Measurements from ENCODE around the gene LYZL6. TPM values are rescaled to one million over a fixed set of nuclear protein-coding genes. Genes with fewer than 3 reads are reported as not detected.

Gene LYZL6
- total RNA-seq, 2 experiments from 2014 or later: not detected

DNA sequence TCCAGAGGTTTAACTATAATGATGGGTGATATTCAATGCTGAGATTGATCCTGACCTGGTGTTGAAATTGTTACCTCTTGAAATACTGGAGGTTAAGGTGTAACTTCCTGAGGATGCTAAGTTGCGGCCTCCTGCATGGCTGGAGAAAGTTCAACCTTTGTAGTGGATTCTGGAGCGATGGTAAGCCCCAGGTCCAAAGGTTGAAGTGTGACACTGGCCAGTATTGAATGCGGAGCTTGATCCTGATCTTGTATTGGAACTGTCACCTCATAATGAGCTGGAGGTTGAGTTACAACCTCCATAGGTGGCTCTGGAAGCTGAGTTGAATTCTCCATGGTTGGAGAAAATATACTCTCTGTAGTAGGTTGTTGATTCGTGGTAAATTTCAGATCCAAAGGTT lies 29.9 kb downstream of the LYZL6 start:
- H3K36me3 Mint-ChIP-seq (ENCODE audit: low read depth): no peaks in the 10 kb centered on the region
- no peak overlapping the region for H3K27ac ChIP-seq (ENCODE audit: low read depth in 1 of 2, low read length in 2 of 2)
- H3K27ac Mint-ChIP-seq: no peak overlapping the region
- ATAC-seq (ENCODE audit: poor library complexity) (no peak), DNase-seq (no peak)
- H3K27me3 Mint-ChIP-seq: no peaks in the 10 kb centered on the region
- intact Hi-C loops (cut with DNase I, micrococcal nuclease): no loop called here
- no peaks in the 10 kb centered on the region for H3K36me3 ChIP-seq (ENCODE audit: insufficient read depth, low read length)
- H3K27me3 ChIP-seq (ENCODE audit: control insufficient read depth in 1 of 2, insufficient read depth in 2 of 2, low read length in 2 of 2): no peaks in the 10 kb centered on the region
- TF ChIP-seq, protein P1, sequence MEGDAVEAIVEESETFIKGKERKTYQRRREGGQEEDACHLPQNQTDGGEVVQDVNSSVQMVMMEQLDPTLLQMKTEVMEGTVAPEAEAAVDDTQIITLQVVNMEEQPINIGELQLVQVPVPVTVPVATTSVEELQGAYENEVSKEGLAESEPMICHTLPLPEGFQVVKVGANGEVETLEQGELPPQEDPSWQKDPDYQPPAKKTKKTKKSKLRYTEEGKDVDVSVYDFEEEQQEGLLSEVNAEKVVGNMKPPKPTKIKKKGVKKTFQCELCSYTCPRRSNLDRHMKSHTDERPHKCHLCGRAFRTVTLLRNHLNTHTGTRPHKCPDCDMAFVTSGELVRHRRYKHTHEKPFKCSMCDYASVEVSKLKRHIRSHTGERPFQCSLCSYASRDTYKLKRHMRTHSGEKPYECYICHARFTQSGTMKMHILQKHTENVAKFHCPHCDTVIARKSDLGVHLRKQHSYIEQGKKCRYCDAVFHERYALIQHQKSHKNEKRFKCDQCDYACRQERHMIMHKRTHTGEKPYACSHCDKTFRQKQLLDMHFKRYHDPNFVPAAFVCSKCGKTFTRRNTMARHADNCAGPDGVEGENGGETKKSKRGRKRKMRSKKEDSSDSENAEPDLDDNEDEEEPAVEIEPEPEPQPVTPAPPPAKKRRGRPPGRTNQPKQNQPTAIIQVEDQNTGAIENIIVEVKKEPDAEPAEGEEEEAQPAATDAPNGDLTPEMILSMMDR (IDR thresholded peaks at IDR 0.05): no peak
- ChIA-PET CTCF (no interaction called here), POLR2A (interaction anchor here (0.9 kb wide), 1 partner anchor 13 kb away, joined by 3 read pairs; no protein-coding TSS in a partner anchor)
- no peaks in the 10 kb centered on the region for H3K9me3 ChIP-seq (ENCODE audit: control insufficient read depth in 1 of 2, insufficient read depth in 1 of 2, low read length in 2 of 2)
- no peaks in the 10 kb centered on the region for H3K4me1 Mint-ChIP-seq (ENCODE audit: low read depth)
- no peak overlapping the region for H3K4me3 Mint-ChIP-seq
- H3K4me3 ChIP-seq (ENCODE audit: low read length): no peak overlapping the region
- H3K4me1 ChIP-seq (ENCODE audit: insufficient read depth, low read length): peaks cover 19% of the 10 kb centered on the region
- H3K9me3 Mint-ChIP-seq: no peaks in the 10 kb centered on the region

DNA sequence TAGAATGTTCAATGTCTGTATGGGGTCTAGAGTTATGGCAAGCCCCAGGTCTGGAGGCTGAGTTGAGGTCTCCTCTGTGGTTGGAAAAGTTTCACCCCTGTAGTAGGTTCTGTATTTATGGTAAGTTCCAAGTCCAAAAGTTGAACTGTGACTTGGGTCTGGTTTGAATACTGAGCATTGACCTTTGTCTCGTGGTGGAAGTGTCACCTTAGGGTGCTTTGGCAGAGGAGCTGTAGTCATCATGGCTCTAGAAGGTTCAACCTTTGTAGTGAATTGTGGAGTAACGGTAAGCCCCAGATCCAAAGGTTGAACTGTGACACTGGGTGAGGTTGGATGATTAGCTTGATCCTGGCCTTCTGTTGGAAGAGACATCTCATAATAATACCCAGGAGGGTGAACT lies 30.6 kb downstream of the LYZL6 start:
- Histone ChIP-seq H3K27ac (ENCODE audit: low read depth in 1 of 2, low read length in 2 of 2) (no peak overlapping the region), H3K36me3 (ENCODE audit: insufficient read depth, low read length) (no peaks in the 10 kb centered on the region), H3K4me3 (ENCODE audit: low read length) (no peak overlapping the region), H3K27me3 (ENCODE audit: control insufficient read depth in 1 of 2, insufficient read depth in 2 of 2, low read length in 2 of 2) (no peaks in the 10 kb centered on the region), H3K4me1 (ENCODE audit: insufficient read depth, low read length) (peaks cover 19% of the 10 kb centered on the region), H3K9me3 (ENCODE audit: control insufficient read depth in 1 of 2, insufficient read depth in 1 of 2, low read length in 2 of 2) (no peaks in the 10 kb centered on the region)
- TF ChIP-seq, protein P1 (IDR thresholded peaks at IDR 0.05): no peak
- POLR2A ChIA-PET: no interaction called here
- no peaks in the 10 kb centered on the region for H3K4me1 Mint-ChIP-seq (ENCODE audit: low read depth)
- CTCF ChIA-PET: interaction anchor here (1.3 kb wide), 1 partner anchor 11 kb away, joined by 3 read pairs; no protein-coding TSS in a partner anchor
- DNase-seq (no peak), ATAC-seq (ENCODE audit: poor library complexity) (no peak)
- H3K27me3 Mint-ChIP-seq: no peaks in the 10 kb centered on the region
- no peak overlapping the region for H3K27ac Mint-ChIP-seq
- H3K4me3 Mint-ChIP-seq: no peak overlapping the region
- no peaks in the 10 kb centered on the region for H3K36me3 Mint-ChIP-seq (ENCODE audit: low read depth)
- H3K9me3 Mint-ChIP-seq: no peaks in the 10 kb centered on the region
- intact Hi-C loops (cut with DNase I, micrococcal nuclease): no loop called here

DNA sequence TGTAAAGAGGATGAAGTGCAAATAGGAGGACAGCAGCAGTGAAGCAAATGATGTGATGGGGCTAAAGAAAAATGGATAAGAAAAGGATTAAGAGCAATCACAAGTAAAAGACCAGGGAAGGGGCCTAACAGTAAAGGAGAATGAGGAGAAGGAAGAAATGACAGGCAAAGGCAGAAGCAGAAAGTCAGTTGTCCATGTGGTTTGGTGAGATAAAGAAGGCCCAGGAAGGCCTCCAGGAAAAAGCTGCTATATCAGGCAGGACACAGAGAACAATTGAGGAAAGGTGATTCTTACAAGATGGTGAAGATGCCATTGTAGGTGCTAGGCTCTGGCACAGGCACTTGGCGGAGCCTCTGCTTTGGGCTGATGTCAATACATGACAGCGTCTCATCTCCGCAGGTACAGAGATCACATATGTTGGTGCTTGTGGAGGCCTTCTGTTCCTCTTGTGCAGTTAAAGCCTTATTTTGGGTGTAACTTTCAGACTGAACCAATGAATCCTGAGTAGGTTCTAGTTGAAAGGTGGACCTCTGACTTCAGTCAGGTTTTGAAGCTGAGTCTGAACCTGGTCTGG lies 31.1 kb downstream of the LYZL6 start:
- POLR2A ChIA-PET: no interaction called here

More for the DNA sequence above, 31.1 kb downstream of the LYZL6 start:
- Histone ChIP-seq H3K27ac (ENCODE audit: low read depth in 1 of 2, low read length in 2 of 2) (no peak overlapping the region), H3K9me3 (ENCODE audit: control insufficient read depth in 1 of 2, insufficient read depth in 1 of 2, low read length in 2 of 2) (no peaks in the 10 kb centered on the region), H3K4me1 (ENCODE audit: insufficient read depth, low read length) (peaks cover 19% of the 10 kb centered on the region), H3K36me3 (ENCODE audit: insufficient read depth, low read length) (no peaks in the 10 kb centered on the region), H3K4me3 (ENCODE audit: low read length) (no peak overlapping the region), H3K27me3 (ENCODE audit: control insufficient read depth in 1 of 2, insufficient read depth in 2 of 2, low read length in 2 of 2) (no peaks in the 10 kb centered on the region)
- CTCF ChIA-PET: interaction anchor here (1.3 kb wide), 1 partner anchor 11 kb away, joined by 3 read pairs; no protein-coding TSS in a partner anchor
- H3K4me1 Mint-ChIP-seq (ENCODE audit: low read depth): no peaks in the 10 kb centered on the region
- no peaks in the 10 kb centered on the region for H3K36me3 Mint-ChIP-seq (ENCODE audit: low read depth)
- H3K4me3 Mint-ChIP-seq: no peak overlapping the region
- TF ChIP-seq, protein P1 (IDR thresholded peaks at IDR 0.05): no peak
- H3K27ac Mint-ChIP-seq: no peak overlapping the region
- DNase-seq: no peak
- H3K9me3 Mint-ChIP-seq: no peaks in the 10 kb centered on the region
- intact Hi-C loops (cut with DNase I, micrococcal nuclease): no loop called here
- no peaks in the 10 kb centered on the region for H3K27me3 Mint-ChIP-seq
- no peak for ATAC-seq (ENCODE audit: poor library complexity)
